HS-5 (cell line): ENCODE data around the gene NT5C3B.
"Not testable (repeated sequence)": the region's sequence is repeated elsewhere in the genome, so short reads cannot be mapped to it uniquely, and the experiment has no call there.

Experiments used
- DNase-seq: peaks from one replicate; pipeline ENCODE4 v3.0.0-alpha.2; 2012; ENCODE audit warnings: low read depth

Gene NT5C3B

GRCh38 chr17:41782142-41782541 lies 53.9 kb downstream of the NT5C3B start:
- no peak for DNase-seq

DNA sequence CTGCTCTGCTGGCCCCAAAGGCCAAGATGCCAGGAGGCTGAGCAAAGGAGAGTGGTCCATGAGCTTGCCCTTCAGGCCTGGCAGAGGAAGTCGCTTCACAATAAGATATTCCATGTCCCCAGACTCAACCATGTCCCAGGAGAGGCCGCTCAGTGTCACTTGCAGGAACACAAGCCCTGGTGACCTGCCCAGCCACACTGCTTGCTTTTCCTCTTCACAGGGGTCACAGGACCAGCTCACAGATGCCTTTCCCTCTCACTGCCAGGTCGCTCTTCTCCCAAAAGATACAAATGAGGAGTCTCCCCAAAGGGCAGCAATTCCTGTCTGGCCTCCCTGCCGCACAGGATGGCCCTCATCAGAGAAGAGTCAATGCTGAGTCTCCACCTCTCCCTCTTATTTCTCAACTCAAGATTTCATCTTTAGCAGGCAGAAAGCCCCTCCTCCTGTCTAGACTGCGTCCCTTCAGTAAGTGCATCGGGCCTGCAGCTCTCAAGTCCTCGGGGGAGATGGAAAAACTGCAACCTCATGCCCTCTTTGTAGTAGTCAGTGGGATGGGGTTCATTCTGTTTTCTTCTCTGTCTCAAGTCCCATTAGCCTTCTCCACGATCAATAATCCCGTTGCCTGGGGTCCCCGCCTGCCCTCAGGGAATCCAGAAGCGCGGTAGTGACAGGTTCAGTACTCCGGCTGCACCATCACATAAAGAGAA lies 54.5 kb downstream of the NT5C3B start:
- no peak for DNase-seq

DNA sequence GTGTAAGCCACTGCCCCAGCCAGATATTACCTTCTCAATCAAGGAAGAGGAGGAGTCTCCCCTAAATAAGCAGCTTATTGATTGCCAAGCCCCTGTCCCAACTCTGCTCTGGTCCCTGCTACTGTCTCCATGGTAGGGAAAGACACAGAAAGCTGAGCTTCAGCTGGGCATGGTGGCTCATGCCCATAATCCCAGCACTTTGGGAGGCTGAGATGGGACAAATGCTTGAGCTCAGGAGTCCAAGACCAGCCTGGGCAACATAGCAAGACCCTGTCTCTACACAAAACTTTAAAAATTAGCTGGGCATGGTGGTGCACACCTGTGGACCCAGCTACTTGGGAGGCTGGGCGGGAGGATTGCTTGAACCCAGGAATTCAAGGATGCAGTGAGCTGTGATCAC lies 56.1 kb downstream of the NT5C3B start:
- no peak for DNase-seq

DNA sequence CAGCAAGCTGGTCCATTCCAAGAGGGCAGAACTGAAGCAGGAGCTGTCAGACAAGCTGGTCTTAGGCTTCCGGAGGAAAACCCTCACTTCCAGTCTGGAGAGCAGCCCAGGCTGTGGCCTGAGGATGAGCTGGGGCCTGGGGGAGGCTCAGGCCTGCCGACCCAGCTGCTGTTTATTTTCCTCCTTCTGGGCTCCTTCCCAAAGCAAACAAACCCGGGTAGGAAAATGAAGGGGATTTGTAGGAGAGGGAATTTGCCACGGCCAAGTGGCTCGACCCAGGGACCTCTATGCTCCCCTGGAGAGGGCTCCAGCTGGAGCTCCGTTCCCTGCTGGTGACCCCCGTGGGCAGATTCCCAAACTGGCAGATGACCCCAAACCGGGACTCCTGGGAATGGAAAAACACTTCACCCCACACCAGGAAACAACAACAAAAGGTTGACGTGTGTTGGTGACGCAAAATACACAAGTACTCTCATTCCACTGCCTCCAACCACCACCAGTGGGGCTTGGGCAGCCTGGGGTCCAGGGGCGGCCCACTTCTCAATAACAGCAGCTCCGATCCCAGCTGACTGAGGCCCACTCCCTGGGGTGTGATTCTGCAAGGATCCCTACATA lies 58.4 kb downstream of the NT5C3B start:
- no peak for DNase-seq

DNA sequence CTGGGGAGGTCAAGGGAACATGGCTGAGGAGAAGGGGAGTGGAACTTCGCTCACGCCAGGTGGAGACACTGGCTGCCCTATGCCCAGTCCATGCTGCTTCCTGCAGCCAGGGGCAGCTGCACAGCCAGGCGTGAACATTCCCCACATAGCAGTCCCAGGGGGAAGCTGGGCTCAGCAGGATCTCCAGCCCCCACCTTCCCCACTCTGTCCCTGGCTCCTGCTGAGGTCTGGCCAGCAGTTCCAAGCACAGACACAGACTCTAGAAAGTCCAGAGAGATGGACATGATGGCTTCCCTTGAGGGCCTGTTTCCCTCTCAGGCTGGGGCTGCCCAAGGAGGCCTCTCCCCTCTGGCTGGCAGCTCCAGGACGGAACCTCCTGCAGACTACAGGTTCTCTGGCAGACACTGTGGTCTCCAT lies 58.9 kb downstream of the NT5C3B start:
- no peak for DNase-seq

DNA sequence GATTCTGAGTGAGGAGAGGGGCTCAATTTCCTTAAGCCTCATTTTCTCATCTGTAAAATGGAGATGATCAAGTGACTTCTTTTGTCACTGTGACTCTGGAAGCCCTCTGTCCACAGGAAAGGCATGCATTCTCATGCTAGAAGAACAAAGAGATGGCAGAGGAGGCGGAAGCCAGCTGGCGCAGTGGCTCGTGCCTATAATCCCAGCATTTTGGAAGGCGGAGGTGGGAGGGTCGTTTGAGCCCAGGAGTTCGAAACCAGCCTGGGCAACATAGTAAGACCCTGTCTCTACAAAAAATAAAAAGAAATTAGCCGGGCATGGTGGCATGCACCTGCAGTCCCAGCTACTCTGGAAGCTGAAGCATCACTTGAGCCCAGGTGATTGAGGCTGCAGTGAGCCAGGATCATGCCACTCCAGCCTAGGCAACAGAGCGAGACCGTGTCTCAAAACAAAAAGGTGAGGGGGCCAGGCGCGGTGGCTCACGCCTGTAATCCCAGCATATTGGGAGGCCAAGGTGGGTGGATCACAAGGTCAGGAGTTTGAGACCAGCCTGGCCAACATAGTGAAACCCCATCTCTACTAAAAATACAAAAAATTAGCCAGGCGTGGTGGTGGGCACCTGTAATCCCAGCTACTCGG lies 59.7 kb downstream of the NT5C3B start:
- DNase-seq = not testable (repeated sequence)

- no peak for DNase-seq
Measured at GRCh38 chr17:41775394-41776226, 60.4 kb downstream of the NT5C3B start.
